ENCODE measurements around the gene ZNF665.
"Not testable (repeated sequence)": the region's sequence is repeated elsewhere in the genome, so short reads cannot be mapped to it uniquely, and the experiment has no call there.

Gene ZNF665

DNA sequence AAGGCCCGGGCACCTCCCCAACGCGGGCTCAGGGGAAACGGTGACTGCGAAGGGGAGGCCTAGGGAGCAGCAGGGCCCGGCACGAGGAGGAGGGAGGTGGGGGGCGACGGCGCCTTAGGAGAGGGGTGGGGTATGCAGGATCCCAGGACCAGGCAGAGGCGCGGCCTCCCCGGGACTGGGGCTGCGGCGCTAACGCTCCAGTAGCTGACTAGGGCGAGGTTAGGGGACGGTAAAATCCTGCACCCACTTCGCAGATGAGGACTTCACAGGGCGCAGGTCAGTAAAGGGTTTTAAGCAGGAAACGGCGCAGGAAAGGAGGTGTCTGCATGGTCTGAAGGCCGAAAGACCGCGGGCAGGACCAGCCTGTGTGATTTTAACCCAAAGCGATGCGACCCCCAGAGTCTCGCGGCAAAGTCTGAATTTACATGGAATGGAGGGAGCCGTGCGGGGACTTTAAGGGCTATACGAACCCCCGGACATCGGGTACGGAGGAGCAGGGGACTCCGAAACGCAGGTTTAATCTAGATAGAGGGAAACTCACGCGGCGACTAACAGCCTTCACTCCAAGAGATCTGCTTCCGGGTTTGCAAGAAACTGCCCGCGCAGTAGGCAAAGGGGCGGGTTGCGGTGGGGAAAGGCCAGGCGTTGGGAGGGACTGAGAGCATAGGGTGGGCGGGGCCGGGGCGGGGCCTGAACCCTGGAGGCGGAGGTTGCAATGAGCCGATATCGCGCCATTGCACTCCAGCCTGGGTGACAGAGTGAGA is at the start of gene ZNF665:
Gene ZNF665, minus strand, starts transcription at position 588 of the 764 bp plus-strand sequence. CDS start 10,460 bp downstream, outside the sequence.
- peak; percentile 42 to 59 for DNase-seq (ENCODE audit: low read depth in 1 of 2, low spot score in 1 of 2)

DNA sequence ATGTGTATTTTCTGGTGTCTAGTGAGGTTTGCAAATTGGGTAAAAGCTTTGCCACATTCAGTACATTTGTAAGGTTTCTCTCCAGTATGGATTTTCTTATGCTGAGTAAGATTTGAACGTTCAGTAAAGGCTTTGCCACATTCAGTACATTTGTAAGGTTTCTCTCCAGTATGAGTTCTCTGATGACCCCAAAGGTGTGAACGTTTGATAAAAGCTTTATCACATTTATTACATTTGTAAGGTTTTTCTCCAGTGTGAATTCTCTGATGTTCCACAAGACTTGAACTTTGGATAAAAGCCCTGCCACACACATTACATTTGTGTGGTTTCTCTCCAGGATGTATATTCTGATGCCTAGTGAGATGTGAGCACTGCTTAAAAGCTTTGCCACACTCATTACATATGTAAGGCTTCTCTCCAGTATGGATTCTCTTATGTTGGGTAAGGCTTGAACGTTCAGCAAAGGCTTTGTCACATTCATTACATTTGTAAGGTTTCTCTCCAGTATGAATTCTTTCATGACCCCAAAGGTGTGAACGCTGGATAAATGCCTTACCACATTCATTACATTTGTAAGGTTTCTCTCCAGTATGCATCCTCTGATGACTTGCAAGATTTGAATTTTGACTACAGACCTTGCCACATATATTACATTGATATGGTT is 44.1 kb upstream of the ZNF665 start:
- DNase-seq (ENCODE audit: low read depth in 1 of 2, low spot score in 1 of 2) = no peak

DNA sequence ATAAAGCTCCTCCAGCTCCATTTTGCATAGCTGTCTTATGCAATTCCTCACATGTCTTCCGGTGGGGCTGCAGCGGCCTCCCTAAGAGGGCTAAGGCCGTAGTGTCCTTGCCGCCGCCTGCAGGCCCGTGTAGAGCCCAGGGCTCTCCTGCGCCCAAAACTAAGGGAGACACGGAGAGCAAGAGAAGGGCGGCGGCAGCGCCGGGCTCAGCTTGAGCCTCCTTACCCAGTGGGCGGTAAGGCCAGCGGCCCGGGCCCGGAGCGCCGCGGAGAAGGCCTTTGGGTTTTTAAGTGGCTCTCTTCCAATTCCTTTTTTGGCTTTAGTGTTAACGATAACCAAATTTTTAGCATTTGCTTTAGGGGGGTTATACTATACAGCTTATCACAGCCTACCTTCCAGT is 31.4 kb upstream of the ZNF665 start:
- DNase-seq (ENCODE audit: low read depth in 1 of 2, low spot score in 1 of 2) = no peak

- DNase-seq (ENCODE audit: low read depth in 1 of 2, low spot score in 1 of 2) = not testable (repeated sequence)
Measured at GRCh38 chr19:53222716-53223115, 29.6 kb upstream of the ZNF665 start.

GRCh38 chr19:53212703-53213320 is 19.7 kb upstream of the ZNF665 start:
- no peak for DNase-seq (ENCODE audit: low read depth in 1 of 2, low spot score in 1 of 2)

DNA sequence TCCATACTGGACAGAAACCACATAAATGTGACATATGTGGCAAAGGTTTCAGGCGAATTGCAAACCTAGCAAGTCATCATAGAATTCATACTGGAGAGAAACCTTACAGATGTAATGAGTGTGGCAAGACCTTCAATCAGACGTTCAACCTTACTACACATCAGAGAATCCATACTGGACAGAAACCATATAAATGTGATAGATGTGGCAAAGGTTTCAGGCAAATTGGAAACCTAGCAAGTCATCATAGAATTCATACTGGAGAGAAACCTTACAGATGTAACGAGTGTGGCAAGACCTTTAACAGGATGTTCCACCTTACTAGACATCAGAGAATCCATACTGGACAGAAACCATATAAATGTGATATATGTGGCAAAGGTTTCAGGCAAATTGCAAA is 18.4 kb upstream of the ZNF665 start:
- DNase-seq (ENCODE audit: low read depth in 1 of 2, low spot score in 1 of 2) = not testable (repeated sequence)

GRCh38 chr19:53196777-53197396 is 3.7 kb upstream of the ZNF665 start:
- peak; percentile 95 to 99 for DNase-seq (ENCODE audit: low read depth in 1 of 2, low spot score in 1 of 2)

DNA sequence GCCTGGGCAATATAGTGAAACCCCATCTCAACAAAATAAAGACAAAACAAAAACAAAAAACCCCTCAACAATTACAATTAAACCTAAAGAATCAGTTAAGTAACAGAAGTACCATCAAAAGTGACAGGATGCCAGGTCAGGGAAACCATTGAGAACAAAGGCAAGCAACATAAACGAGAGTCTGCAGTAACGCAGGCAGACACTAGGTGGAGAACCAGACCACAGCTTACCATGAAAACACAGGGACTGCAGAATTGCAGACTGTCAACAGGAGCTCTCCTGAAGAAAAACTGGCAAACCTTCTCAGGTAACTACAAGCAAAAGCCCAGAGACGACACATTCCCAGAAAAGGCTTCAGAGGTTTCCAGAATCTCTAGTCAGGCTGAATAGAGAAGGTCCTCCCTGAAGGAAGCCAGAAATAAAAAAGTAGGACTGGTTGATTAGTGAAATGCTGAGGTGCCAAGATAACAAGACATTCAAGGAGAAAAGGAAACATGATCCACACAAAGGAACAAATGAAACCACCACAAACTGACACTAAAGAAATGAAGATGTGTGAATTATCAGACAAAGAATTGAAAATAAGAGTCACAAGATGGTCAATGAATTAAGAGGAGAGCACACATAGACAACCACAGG is 2.2 kb upstream of the ZNF665 start:
- DNase-seq (ENCODE audit: low read depth in 1 of 2, low spot score in 1 of 2) = peak; percentile 43 to 46

DNA sequence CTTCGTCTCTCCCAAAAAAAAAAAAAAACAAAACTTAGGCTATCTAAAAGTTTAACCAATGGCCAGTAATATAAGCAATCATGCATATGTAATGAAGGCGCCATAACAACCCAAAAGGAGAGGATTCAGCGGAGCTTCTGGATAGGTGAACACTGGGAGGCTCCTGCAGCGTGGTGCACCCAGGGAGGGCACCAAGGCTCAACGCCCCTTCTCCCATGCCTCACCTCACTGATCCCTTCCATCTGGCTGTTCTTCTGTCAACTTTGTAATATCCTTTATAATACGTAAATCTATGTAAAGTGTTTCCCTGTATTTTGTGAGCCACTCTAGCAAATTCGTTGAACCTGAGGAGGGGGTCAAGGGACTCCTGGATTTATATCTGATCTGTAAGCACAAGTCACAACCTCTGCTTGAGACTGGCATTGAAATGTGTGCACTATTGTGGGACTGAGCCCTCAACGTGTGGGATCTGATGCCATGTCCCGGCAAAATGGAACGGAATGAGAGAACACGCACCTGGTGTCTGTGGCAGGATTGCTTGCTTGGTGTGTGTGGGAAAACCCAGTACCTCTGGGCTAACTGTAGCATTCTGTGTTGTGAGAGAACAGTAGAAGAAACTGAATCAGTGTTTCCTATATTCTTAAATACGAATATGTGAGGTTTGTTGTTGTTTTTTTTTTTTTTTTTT is 521 bp upstream of the ZNF665 start:
- no peak for DNase-seq (ENCODE audit: low read depth in 1 of 2, low spot score in 1 of 2)

DNA sequence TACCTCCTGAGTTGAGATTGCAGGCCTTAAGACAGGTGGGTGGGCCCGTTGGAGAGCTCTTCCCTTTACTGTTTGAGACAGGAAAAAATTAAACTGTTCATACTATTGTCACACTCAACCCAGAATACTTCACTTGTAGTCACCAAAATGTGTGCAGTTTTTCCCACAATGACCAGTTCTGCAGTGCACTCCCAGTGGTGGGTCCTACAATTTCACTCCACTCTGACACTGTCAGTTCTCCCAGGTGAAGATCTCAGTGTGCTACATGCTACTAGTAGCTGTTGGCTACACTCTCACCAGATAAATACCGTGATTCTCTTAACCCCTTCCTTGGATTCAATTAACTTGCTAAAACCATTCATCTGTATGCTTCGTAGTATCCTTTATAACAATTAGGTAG is 2.9 kb downstream of the ZNF665 start:
- no peak for DNase-seq (ENCODE audit: low read depth in 1 of 2, low spot score in 1 of 2)

- not testable (repeated sequence) for DNase-seq (ENCODE audit: low read depth in 1 of 2, low spot score in 1 of 2)
Measured at GRCh38 chr19:53189691-53190198, 3.4 kb downstream of the ZNF665 start.

DNA sequence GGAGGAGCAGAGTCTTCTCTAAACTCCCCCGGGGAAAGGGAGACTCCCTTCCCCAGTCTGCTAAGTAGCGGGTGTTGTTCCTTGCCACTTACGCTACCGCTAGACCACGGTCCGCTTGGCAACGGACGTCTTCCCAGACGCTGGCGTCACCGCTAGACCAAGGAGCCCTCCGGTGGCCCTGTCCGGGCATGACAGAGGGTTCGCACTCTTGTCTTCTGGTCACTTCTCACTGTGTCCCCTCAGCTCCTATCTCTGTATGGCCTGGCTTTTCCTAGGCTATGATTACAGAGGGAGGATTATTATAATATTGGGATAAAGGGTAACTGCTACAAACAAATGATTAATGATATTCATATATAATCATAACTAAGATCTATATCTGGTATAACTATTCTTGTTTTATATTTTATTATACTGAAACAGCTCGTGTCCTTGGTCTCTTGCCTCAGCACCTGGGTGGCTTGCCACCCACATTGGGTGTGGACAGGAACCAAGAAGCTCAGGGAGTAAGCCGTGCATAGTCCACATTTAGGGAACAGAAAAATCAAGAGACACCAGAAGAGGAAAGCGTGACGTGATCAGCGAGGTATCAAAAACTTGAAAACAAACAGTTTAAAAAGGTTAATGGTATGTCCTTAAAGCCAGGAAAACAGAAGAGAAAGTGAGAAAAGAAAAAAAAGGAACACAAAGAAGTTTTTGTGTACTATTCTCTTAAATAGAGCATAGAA is 7.8 kb downstream of the ZNF665 start:
- DNase-seq (ENCODE audit: low read depth in 1 of 2, low spot score in 1 of 2) = not testable (repeated sequence)

- DNase-seq (ENCODE audit: low read depth in 1 of 2, low spot score in 1 of 2) = no peak
Measured at GRCh38 chr19:53183146-53183764, 9.9 kb downstream of the ZNF665 start.

GRCh38 chr19:53182202-53182601 is 11.0 kb downstream of the ZNF665 start:
- no peak for DNase-seq (ENCODE audit: low read depth in 1 of 2, low spot score in 1 of 2)

DNA sequence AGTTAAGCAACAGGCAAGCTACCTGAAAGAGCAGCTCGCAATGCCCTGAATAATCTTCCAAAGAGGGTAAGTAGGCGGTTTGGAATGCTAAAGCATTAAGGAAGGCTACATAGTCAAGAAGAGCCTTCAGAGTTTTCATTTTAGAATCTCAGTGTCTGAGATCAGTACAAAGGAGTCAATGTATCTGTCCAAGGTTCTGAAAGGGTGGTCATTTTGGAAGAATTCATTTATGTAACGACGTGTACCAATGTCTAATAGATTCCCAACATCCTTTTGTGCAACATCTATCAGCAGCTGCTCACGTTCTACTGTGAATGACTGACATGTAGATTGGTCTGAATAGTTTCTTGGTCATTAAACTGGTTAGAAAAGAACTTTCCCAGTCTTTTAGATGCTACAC is 15.2 kb downstream of the ZNF665 start:
- no peak for DNase-seq (ENCODE audit: low read depth in 1 of 2, low spot score in 1 of 2)

DNA sequence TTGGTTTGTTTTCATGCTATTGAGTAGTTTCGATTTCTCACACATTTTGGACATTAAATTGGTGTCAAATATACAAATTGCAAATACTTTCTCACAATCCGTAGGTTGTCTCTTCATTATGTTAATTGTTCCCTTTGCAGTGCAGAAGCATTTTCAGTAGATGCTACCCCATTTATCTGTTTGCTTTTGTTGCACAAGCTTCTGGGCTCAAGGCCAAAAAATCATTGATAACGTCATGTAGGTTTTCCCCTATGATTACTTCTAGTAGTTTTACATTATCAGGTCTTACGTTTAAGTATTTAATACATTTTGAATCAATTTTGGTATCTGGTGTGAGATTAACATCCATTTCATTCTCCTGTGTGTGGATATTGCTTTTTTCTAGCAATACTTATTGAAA is 20.3 kb downstream of the ZNF665 start:
- no peak for DNase-seq (ENCODE audit: low read depth in 1 of 2, low spot score in 1 of 2)

GRCh38 chr19:53165691-53166091 is 27.5 kb downstream of the ZNF665 start:
- DNase-seq (ENCODE audit: low read depth in 1 of 2, low spot score in 1 of 2) = no peak

DNA sequence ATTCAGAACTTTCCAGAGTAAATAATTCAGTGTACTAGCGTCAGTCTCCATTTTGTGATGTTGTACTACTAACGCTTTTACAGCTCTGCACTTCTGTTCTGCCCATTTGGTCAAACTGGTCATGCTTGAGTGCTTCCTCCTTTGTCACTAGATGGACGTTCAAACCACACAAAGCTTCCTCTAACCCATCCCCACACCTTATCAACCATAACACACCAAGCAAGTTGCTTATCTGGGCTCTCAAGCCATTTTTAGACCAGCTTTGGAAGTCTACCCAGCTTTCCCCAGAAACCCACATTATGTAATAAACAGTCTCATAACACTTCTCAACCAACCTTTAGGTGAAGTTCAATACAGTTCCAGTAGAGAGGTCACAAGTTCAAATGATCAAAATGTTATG is 32.0 kb downstream of the ZNF665 start:
- DNase-seq (ENCODE audit: low read depth in 1 of 2, low spot score in 1 of 2) = no peak

- no peak for DNase-seq (ENCODE audit: low read depth in 1 of 2, low spot score in 1 of 2)
Measured at GRCh38 chr19:53160350-53160749, 32.8 kb downstream of the ZNF665 start.
